HG02763 (cell line): Measurements from ENCODE around the gene OSBP2.

Source experiments
- ATAC-seq: cut with Tn5 transposase; IDR thresholded peaks from one replicate; pipeline ENCODE4 v1.9.1; 2021; ENCODE audit warnings: mild to moderate bottlenecking, moderate library complexity; ENCODE audit not compliant: unreplicated experiment

OSBP2 gene

DNA sequence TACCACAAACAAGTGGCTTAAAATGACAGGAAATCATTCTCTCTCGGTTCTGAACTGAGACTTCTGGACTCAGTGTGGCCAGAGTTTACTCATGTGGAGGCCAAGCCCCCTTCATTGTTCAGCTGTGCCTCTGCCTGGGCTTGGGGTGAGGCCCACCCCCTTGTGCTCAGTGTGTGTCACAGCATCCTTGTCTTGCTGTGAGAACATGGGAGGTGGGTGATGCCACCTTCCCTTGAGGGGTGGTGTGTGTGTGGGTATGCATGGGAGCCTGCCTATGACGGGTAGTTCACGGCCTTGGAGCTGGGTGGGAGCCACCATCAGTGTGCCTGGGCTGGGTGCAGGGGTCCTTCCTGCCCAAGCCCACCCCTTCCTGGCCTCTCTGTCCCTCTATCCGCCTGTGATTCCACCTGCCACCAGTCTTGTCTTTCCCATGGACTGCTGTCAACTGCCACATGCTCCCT is 172.2 kb downstream of the OSBP2 start:
- ATAC-seq = no peak

DNA sequence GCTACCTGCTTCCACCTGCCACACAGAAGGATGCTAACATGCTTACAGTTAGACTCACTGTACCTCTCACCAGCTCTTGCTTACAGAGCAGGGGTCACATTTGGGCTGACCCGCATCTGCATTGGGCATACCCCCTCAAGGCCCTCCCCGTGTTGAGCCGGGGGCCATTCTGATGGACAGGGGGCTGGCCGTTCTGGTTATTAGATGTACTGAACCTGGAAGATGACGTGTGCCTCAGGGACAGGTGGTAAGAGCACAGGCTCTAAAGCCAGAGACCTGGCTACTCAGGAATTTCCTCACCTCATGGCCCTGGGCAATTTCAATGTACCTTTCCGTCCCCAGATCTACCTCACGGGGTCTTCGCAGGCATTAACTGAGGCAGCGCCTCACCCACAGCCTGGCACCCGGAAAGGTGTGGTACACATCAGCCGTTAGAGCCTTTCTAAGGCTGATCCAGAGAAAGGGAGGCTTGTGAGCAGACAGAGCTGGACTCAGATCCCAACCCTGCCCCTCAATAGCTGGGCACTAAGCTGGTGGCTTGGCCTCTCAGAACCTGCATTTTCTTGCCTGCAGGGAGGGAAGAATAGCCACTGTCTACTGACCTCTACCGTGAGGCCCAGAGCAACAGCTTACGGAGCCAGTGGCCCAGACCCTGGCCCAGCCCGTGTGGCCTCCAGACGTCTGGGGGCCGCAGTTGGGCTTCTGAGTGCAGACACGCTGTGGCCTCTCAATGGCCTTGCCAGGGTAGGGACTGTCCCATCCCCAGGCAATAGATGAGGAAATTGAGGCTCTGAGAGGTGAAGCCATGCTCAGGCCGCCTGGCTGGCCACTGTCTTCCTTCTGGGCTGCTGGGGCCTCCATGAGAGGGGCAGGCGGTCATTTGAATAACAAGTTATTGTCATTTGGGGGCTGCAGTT is 173.3 kb downstream of the OSBP2 start:
- ATAC-seq = no peak

DNA sequence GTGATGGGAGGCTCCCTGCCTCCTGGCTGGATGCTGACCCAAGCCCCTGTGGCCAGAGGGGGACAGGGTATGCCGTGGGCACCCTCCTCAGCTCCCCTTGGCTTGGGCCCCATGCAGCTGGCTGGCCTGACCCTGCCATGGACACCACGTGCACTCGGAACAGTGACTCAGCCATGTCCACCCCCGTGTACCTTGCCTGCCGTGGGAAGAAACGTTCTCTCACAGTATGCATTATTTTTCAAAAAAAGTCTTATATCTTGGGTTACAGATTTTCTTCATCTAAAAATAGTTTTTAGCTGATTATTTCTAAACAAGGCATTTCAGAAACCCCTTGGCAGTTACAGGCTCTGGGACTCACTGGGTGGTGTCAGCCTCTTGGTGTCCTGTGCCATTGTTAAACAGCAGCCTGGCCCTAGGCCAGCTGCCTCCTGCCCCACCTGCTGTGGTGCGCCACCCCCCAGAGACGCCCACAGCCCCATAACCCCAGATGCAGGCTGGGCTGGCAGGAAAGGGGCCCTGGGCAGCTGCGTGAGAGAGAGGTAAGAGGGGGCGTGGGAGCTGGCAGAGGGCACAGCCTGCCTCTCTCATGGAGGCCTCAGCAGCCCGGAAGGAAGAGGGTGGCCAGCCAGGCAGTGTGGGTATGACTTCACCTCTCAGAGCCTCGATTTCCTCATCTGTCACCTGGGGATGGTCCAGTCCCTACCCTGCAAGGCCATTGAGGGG is 174.2 kb downstream of the OSBP2 start:
- no peak for ATAC-seq

DNA sequence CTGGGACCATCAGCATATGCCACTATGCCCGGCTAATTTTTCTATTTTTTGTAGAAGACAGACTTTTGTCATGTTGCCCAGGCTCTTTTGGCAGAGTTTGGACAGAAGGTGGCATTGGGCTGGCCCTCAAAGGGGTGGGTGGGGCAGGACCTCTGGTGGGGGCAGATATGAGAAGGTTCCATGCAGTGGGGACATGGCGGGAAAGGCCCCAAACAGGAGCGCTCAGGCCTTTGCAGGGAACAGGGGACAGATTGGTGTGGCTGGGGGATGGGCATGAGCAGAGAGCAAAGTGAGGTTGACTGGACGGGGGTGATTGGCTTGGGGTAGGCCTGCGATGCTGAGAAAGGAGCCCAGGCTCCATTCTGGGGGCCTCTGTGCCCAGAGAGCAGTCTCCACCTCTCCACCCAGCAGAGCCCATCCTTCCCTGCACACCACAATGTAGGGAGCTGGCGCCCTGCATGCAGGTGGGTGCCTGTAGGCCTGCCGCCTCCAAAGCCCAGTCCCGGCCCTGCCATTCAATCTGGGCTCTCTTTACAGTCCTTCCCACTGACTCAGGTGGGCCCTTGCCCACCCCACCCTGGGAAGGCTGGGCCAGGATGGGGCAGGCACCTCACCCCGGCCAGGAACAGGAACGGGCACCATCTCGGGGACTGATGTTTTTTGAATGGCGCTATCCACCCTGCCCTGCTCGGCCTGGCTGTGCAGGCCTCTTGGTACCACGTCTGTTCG is 175.2 kb downstream of the OSBP2 start:
- no peak for ATAC-seq

DNA sequence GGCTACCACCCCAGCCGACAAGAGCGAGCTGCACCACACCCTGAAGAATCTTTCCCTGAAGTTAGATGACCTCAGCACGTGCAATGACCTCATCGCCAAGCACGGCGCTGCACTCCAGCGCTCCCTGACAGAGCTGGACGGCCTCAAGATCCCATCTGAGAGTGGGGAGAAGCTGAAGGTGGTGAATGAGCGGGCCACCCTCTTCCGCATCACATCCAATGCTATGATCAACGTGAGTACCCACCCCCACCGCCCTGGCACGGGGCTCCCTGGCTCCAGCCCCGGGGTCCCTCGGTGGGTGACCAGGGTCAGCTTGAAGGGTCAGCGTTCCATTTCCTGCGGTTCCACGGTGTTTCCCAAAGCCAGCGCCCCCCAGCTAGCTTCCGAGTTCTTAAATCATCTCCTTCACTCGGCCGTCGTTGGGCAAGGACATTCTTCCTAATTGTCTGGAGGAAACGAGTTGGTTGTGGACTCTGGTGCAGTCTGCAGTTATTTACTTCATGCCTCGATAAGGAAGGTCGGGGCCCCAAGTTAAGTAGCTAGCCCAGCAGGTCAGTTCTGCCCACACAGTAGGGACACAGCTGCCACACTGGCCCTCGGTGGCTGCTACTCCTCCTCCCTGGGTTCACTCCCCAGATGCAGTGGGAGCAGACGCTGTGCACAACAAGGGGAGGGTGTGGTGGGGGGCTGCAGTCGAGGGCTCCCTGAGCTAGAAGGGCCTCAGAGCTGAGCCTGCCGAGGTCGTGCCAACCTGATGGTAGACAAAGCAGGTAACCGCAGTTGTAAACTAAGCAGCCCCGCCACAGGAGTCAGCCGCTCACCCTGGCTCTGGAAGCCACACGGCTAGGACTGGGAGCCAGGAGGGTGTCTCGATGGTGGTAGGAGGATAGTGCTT is 176.0 kb downstream of the OSBP2 start:
- ATAC-seq = no peak

DNA sequence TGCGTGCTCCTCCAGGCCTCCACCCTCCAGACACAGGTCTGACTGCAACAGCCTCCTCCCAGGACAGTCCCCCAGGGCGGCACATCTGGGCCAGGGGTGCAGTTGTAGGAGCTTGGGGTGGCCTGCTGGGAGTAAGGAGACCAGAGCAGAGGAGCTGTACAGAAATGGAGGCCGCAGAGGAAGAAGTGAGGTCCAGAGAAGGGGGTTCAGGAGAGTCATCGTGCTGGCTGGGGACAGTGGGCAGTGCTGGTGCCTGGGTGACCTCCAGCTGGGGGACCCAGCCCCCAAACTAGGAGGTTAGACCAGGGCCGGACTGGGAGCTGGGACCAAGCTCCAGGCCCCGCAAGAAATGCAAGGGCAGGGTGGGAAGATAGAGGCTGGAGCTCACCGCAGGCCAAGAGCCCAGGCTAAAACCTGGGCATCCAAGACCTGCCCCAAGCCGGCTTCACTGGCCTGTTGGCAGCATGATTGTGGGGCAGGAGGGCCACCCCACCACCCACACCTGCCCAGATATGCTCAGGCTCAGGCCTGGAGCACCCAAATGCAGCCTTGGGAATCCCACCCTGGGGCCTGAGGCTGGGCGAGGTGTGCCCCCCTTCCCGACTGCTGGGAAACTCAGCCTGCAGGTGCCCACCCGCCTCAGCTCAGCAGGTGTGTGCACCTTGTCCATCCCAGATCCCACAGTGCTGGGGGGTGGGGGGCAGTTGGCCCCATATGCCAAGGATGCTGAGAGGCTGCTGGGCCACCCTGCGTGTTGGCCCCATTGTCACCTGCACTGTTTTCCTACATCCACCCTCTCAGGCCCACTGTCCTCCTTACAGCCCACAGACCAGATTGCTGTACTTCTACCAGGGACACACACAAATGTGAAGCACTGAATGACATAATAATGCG is 177.0 kb downstream of the OSBP2 start:
- ATAC-seq = no peak

DNA sequence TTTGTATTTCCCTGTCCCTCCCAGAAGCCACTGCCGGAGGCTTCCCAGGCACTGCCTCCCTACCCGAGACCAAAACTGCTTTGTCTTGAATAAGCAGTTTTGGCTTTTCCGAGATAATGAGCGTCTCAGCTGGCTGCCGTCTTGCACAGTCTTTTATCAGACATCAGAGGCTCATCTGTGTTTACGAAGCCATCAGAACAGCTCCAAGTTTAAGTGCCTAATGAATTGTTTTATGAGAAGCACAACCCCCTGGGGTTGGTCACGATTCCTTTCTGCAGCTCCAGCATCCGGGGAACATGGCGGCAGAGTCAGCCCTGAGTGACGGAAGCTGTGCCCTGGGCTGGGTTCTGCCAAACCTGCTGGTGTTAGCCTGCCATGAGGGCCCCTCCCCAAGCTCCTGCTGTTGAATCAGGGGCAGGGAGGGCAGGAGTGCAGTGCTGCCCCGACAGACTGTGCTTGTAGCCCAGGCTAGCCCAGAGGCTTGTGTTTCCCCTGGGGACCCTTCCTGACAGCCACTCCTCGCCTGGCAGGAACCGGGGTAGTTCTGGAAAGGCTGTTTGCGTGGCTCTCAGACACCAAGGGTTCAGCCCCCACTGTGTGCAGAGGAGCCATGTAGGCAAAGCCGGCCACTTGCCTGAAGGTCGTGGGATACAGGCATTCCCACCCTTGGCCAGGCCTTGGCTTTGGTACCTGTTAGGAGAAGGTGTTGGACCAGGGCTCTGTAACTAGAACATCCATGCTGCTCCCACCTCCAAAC is 177.8 kb downstream of the OSBP2 start:
- ATAC-seq = no peak

DNA sequence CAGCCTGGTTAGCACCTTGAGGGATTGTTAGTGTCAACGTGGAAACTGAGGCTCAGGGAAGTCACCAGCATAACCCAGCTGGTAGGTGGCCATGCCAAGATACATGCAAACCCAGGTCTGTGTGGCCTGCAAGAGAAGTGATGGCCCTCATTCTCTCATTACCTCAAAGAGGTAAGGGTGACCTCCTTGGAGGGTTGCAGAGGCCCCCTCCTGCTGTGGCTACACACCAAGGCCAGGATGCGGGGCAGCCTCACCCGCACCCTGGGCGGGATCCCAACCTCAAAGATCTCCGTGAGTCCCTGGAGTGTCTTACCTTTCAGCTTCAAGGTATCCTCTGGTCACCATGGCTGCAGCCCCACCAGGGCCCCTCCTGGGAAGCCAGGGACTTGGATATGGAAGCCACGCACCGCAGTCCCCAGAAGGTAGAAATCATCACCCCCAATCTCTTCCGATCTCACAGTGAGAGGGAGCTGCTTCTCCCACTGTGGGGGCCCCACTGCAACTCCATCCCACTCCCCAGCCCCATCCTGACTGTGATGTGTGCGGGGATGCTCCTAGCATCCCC is 178.5 kb downstream of the OSBP2 start:
- no peak for ATAC-seq

DNA sequence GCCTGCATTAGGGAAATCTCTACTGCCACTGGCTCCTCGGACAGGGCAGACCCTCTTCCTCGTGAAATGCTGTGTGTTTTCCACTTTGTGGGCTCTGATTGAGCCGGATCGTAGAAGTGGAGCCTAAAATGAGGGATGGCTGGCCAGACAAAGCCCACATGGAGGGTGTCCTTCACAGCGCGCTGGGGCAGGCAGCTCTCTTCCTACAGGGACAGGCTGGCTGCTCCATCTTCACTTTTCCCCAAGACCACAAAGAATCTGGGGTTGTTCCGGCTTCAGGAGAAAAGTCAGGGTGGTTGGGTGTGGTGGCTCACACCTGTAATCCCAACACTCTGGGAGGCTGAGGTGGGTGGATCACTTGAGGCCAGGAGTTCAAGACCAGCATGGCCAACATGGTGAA is 179.0 kb downstream of the OSBP2 start:
- no peak for ATAC-seq

DNA sequence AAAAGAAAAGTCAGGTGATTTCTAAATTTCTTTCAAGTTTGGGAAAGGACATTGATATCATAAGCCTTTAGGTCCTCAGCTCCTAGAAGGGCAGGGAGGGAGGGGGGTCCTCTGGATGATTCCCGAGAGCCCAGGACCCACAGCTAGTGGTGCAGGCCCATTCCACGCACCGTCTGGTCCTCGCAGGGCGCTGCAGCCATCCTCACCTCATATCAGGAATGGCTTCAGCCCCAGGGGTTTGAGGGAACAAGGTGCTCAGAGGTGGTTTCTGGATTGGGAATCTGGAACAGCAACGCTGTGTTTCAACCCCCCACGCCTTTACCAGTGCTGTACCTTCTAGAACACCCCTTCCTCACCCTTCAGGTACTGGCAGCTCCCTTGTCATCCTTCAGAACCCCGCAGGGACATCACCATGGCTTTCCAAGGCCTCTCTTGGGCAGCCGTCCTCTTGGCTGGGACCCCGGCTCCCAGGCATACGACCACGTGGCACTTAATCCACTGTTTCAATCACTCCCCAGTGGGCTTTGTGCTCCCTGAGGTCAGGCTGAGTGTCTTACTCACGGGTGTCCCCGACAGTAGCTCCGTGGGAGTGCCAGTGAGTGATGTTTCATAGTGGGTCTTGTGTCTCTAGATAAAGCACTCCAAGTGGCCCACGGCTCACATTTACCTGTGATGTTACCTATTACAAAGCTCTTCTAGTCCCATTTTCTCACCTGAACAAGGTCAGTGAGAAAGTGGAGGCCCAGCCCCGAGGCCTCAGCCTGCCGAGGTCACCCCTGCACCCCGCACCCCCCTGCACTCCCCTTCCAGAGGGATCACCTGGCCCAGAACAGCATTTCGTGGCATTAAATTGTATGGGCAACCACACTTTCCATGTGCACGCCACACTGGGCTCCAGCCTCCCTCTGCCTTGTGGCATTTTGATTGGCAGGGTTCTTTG is 180.0 kb downstream of the OSBP2 start:
- no peak for ATAC-seq

DNA sequence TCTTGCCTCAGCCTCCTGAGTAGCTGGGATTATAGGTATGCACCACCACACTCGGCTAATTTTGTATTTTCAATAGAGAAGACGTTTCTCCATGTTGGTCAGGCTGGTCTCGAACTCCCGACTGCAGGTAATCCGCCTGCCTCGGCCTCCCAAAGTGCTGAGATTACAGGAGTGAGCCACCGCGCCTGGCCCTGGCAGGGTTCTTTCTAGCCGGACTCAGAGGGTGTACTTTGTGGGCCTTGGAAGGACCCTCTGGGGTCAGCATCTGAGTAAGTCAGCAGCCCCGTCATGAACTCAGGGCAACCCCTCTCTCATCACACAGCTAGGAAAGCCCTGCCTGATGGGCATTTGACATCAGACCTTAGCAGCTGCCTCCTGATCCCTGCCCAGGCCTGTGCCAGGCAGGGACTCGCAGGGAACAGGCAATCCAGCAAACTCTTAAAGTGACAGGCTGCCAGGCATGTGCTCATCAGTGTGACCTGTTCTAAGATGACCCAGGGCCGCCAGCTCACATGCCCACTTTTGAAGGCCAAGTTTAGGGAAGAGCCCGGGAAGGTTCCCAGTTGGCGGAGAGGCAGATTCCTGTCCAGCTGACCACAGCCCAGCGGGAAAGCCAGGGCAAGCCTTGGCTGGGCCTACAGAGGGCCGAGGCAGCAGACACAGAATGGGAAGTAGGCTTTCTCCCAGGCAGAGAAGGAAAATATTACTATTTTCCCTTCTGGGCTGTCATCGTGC is 181.0 kb downstream of the OSBP2 start:
- no peak for ATAC-seq

DNA sequence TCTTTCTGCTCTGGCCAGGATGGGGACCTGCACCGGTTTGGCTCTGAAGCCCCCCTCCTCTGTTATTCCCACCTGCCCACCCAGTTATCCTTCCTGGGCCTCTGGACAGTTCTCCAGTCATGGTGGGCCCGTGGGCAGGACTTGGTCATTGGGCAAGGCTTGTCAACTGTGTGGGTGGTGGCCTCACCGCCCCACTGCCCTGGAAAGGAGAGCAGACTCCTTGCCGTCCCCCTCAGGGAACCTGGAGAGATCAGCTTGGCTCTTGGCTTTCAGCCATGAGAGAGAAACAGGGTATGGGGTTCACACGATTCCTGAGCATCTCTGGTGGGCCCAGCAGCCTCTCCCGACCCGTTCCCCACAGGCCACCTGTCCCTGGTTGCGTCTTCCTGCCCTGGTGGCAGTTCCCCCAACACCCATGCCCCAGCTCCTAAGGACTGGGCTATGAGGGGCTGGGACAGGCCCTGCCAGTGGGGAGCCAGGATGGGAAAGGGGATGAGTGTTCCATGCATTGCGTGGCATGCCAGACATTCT is 181.6 kb downstream of the OSBP2 start:
- no peak for ATAC-seq

DNA sequence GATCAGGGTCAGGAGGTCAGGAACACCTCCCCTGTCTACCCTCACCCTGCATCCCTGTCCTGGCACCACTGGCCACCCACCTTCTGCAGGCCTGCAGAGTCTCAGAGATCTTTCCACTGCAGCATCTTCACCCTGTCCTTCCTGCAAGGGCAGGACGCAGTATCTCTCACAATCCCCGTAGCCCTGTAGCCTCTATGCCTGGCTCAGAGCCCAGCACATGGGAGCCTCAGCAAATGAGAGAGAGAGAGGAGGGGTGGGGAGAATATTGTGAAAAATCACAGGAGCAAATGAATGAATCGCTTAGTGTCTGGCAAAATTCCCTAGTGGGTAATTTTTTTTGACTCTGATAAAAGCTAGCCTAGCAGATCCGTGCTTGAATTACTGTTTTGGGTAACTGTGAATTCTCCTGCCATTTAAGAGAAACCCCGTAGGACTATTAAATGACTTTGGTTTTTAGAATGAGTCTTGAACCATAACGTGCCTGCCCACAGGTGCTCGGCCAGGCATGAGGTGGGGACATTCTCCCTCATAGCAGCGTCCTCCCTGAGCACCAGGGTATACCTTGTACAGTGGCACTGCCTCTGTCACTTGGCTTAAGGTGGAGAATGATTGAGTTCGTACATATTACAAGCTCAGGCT is 182.4 kb downstream of the OSBP2 start:
- no peak for ATAC-seq

DNA sequence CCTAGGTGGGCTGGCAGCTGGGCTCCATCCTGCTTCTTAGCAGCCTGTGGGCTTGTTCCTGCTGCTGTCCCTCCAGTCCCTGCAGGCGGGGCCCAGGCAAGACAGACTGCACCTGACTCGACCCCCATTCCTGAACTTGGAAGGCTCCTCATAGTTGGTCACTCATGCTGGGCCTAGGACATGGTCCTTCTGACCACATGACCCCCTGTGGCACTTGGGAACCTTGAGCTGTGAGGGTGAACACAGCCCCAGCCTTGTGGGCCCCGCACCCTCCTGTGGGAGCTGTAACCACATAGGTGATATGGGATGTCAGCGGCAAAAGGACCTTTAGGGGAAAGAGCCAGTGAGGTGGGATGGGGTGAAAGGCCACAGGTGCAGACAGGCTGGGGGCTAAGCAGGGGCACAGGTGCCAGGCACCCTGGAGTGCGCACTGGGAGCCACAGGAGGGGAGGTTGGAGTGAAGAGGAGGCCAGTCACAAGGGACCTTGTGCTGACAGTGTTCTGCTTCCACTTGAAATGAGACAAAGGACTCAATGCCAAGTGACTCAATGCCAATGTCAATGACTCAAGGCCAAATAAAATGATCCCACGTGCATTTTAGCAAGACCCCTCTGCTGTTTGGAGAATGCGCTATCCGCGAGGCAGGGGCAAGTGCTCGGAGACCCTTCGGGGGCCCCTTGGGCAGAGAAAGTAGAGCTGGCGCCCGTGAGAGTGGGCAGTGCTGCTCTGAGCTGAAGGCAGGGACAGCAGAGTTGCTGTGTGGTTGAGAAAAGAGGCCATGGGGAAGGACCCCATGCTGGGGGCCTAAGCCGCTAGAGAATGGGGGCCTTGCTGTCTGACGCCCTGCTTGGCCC is 183.2 kb downstream of the OSBP2 start:
- no peak for ATAC-seq
